A549 (cell line): ENCODE measurements around the gene SCRN1. TPM values are rescaled to one million over a fixed set of nuclear protein-coding genes. Genes with fewer than 3 reads are reported as not detected.

Experiments used
- ATAC-seq, 2 experiments: fragments of 200-7000 bp in 1 of 2; fragments of >200 bp in 1 of 2; cut with Nextera tagmentation in 1 of 2; cut with Tn5 transposase in 1 of 2; 3 replicates each; pipeline versions ENCODE4 v1.8.0 to v1.9.1; 2018 to 2020; ENCODE audit warnings: mild to moderate bottlenecking in 1 of 2, moderate library complexity in 1 of 2
- CTCF ChIA-PET: fragments of 300-600 bp; sonication (Branson Sonifier 250); formaldehyde crosslinking; extraction: SDS; loops from one replicate; lab custom pipeline; 2021; ENCODE audit warnings: antibody characterized with exemption, inconsistent platforms; lab: Yijun Ruan, JAX
- POLR2A ChIA-PET: fragments of 350-600 bp; formaldehyde crosslinking; extraction: SDS; loops from one replicate; lab custom pipeline; 2021; ENCODE audit warnings: antibody characterized with exemption, inconsistent platforms; lab: Yijun Ruan, JAX
- DNase-seq, 2 experiments: peaks; one replicate each; pipeline versions ENCODE4 v3.0.0 to v3.0.0-alpha.2; 2011 to 2016; ENCODE audit warnings: low read depth in 1 of 2, low spot score in 1 of 2
- FAIRE-seq: peaks from 2 replicates; lab custom pipeline; 2011; peaks lifted over from hg19 to GRCh38; lab: Jason Lieb, UNC
- H3K27ac ChIP-seq, 2 experiments: fragments of >200 bp; sonication (Bioruptor Twin); formaldehyde crosslinking; 3 replicates each; pipeline ENCODE4 v1.5.1; 2016 to 2017
- H3K4me1 ChIP-seq: fragments of >200 bp; sonication (Bioruptor Twin); formaldehyde crosslinking; 3 replicates; pipeline ENCODE4 v1.6.1; 2016
- H3K4me2 ChIP-seq: fragments of >200 bp; sonication (Bioruptor Twin); formaldehyde crosslinking; 3 replicates; pipeline ENCODE4 v1.6.1; 2016
- H3K4me3 ChIP-seq: fragments of >200 bp; sonication (Bioruptor Twin); formaldehyde crosslinking; 3 replicates; pipeline ENCODE4 v1.5.1; 2016
- H3K9me3 ChIP-seq: fragments of >200 bp; sonication (Bioruptor Twin); formaldehyde crosslinking; 3 replicates; pipeline ENCODE4 v1.6.1; 2016
- CBX2 ChIP-seq: fragments of 200-600 bp; sonication (generic); IDR thresholded peaks from 2 replicates; pipeline ENCODE4 v1.6.1; 2016; ENCODE audit warnings: low read depth, mild to moderate bottlenecking, borderline replicate concordance
- CEBPB ChIP-seq, 2 experiments: fragments of >200 bp in 1 of 2; sonication (Bioruptor Twin) in 1 of 2; formaldehyde crosslinking in 1 of 2; IDR thresholded peaks; 2 replicates each; pipeline ENCODE4 v1.6.1; 2012 to 2016
- CHD2 ChIP-seq: fragments of 150-350 bp; IDR thresholded peaks from 2 replicates; pipeline ENCODE4 v1.6.1; 2014; ENCODE audit warnings: low read length; ENCODE audit not compliant: partially characterized antibody
- CTCF ChIP-seq: fragments of >200 bp; sonication (Bioruptor Twin); formaldehyde crosslinking; IDR thresholded peaks from 3 replicates; pipeline ENCODE4 v1.5.1; 2016
- ELK1 ChIP-seq: fragments of 150-350 bp; IDR thresholded peaks from 2 replicates; pipeline ENCODE4 v1.6.1; 2014; ENCODE audit warnings: low read depth, mild to moderate bottlenecking, low read length
- ESRRA ChIP-seq: fragments of 150-350 bp; IDR thresholded peaks from 2 replicates; pipeline ENCODE4 v1.6.1; 2014; ENCODE audit warnings: mild to moderate bottlenecking, low read length, borderline replicate concordance
- FOSB ChIP-seq: fragments of 250-450 bp; sonication (Bioruptor Pico); IDR thresholded peaks from 2 replicates; pipeline ENCODE4 v1.5.0; 2020; ENCODE audit warnings: mild to moderate bottlenecking, moderate library complexity
- FOSL2 ChIP-seq, 2 experiments: fragments of 450-650 bp in 1 of 2; fragments of >200 bp in 1 of 2; sonication (Bioruptor Twin) in 1 of 2; formaldehyde crosslinking; IDR thresholded peaks; 2 replicates each; pipeline versions ENCODE4 v1.5.0 to v1.6.1; 2016 to 2020; ENCODE audit warnings: mild to moderate bottlenecking in 1 of 2, moderate library complexity in 1 of 2
- GATA3 ChIP-seq: IDR thresholded peaks from 2 replicates; pipeline ENCODE4 v1.6.1; 2012; ENCODE audit warnings: borderline replicate concordance
- HDAC2 ChIP-seq: fragments of 200-600 bp; sonication (generic); IDR thresholded peaks from 2 replicates; pipeline ENCODE4 v1.6.1; 2016
- HOXA7 ChIP-seq: fragments of 250-450 bp; sonication (Bioruptor Pico); IDR thresholded peaks from 2 replicates; pipeline ENCODE4 v1.5.0; 2020; ENCODE audit warnings: mild to moderate bottlenecking, moderate library complexity
- HOXB13 ChIP-seq: fragments of 250-450 bp; sonication (Bioruptor Pico); IDR thresholded peaks from 2 replicates; pipeline ENCODE4 v1.5.0; 2020; ENCODE audit warnings: low read depth, mild to moderate bottlenecking, moderate library complexity
- JUNB ChIP-seq: fragments of >200 bp; sonication (Bioruptor Twin); formaldehyde crosslinking; IDR thresholded peaks from 2 replicates; pipeline ENCODE4 v1.6.1; 2016
- MYC ChIP-seq: IDR thresholded peaks from 2 replicates; pipeline ENCODE4 v1.6.1; 2012; ENCODE audit warnings: mild to moderate bottlenecking, inconsistent platforms, low read length, improper control_type of control experiment, borderline replicate concordance
- NFE2L2 ChIP-seq: fragments of 150-350 bp; conservative IDR thresholded peaks from 2 replicates; pipeline ENCODE4 v1.6.1; 2014; ENCODE audit warnings: low read length
- NPAS2 ChIP-seq: fragments of 250-450 bp; sonication (Bioruptor Pico); IDR thresholded peaks from 2 replicates; pipeline ENCODE4 v1.8.0; 2022; ENCODE audit warnings: mild to moderate bottlenecking, moderate library complexity, borderline replicate concordance
- RAD21 ChIP-seq, 2 experiments: fragments of >200 bp in 1 of 2; sonication (Bioruptor Twin) in 1 of 2; formaldehyde crosslinking in 1 of 2; IDR thresholded peaks in 1 of 2; conservative IDR thresholded peaks in 1 of 2; 2 replicates in 1 of 2; 3 replicates in 1 of 2; pipeline ENCODE4 v1.6.1; 2012 to 2018; ENCODE audit warnings: inconsistent platforms in 1 of 2
- SMC3 ChIP-seq: fragments of >200 bp; sonication (Bioruptor Twin); formaldehyde crosslinking; IDR thresholded peaks from 3 replicates; pipeline ENCODE4 v1.6.1; 2018; ENCODE audit warnings: inconsistent platforms
- SREBF2 ChIP-seq: fragments of 450-650 bp; IDR thresholded peaks from 2 replicates; pipeline ENCODE4 v1.6.1; 2014; ENCODE audit warnings: mild to moderate bottlenecking, moderate library complexity
- ZNF302 ChIP-seq: fragments of 250-450 bp; sonication (Bioruptor Pico); IDR thresholded peaks from 2 replicates; pipeline ENCODE4 v1.9.0; 2021; ENCODE audit warnings: inconsistent platforms, mild to moderate bottlenecking, moderate library complexity
- ZSCAN20 ChIP-seq: fragments of 250-450 bp; sonication (Bioruptor Pico); IDR thresholded peaks from 2 replicates; pipeline ENCODE4 v1.8.0; 2022; ENCODE audit warnings: mild to moderate bottlenecking, moderate library complexity
- WGBS: methylation state at CpG from one replicate; pipeline ENCODE4 v1.1.6; 2017; ENCODE audit errors: missing lambda C conversion rate; 5-methylcytosine and 5-hydroxymethylcytosine counted together
- polyA plus RNA-seq, 4 experiments: library from polyadenylated mRNA; depleted of rRNA in 3 of 4; stranded (reverse); fragments of >200 nt; fragmentation: RNase III in 1 of 4; extraction: RNeasy Plus Mini Kit Qiagen cat#74134 plus additional on column Dnase treatment in 1 of 4; gene quantifications; 2 replicates in 3 of 4; 3 replicates in 1 of 4; pipeline ENCODE4 v1.2.3, GENCODE V29; 2011 to 2017
- TF ChIP-seq, protein P1 (sequence below): fragments of 250-450 bp; sonication (Bioruptor Pico); IDR thresholded peaks from 2 replicates; pipeline ENCODE4 v1.5.0; 2020; ENCODE audit warnings: low read depth, mild to moderate bottlenecking, moderate library complexity
- TF ChIP-seq, protein P2 (sequence below): IDR thresholded peaks from 2 replicates; pipeline ENCODE4 v1.6.1; 2012
- TF ChIP-seq, protein P3 (sequence below): fragments of 200-600 bp; sonication (generic); IDR thresholded peaks from 2 replicates; pipeline ENCODE4 v1.6.1; 2016; ENCODE audit warnings: antibody characterized with exemption, mild to moderate bottlenecking, moderate library complexity

Gene SCRN1
- polyA plus RNA-seq, 2 of the 4 experiments (the other 2 are of a cell fraction), result 49.7 to 88.9 TPM

DNA sequence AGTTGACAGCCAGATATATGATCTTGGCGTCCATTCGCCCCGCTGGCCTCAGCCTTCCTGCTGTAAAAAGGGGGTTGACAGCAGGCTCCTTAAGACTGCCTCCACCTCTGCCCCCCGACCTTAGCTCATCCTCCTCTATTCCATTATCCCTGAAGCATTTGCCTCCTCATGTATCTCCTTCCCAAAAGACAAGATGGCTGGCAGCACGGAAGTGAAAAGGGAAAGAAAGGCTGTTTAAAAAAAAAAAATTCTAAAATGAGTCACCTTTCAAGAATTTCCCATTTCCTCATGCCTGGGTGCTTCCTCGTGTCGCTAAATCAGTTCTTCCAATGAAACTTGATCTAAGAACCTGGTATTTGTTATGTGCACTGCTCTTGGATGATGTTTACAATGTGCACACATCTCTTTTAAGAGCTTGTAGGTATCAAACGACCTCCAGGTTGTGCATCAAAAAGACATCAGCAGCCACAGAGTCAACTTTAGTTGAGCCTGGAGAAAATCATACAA, 1.7 kb downstream of the SCRN1 start:
- ATAC-seq, result peak; percentile 39 to 72

DNA sequence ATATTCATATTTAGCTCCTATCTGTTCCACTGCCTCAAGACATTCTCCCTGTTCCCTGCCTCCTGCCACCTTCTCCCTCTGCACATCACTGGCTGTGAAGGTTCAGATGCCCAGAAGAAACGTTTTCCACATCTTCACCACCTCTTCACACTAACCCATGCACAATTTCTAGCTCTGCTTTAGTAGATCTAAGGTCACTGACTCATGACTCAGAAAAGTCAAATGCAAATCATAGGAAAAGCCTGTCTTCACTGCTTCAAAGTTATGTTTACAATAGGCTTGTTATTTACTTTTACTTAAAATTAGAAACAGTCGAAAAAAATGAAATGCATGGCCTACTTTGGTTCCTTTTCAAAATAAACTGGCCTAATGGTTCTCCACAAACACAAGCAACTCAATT, 2.5 kb downstream of the SCRN1 start:
- Histone ChIP-seq H3K9me3 (no peaks in the 10 kb centered on the region), H3K4me3 (0 out of 3 replicates have a peak overlapping the region, but pooled peaks have one; percentile 92), H3K4me1 (peaks cover 14% of the 10 kb centered on the region), H3K4me2 (peak overlapping the region; percentile 94), H3K27ac (peak overlapping the region; percentile 92 to 97)
- TF ChIP-seq ESRRA (no peak), RAD21 (conservative IDR thresholded peaks at IDR 0.05 in 1 of 2, IDR thresholded peaks at IDR 0.05 in 1 of 2) (no peak), FOSL2 (IDR thresholded peaks at IDR 0.05) (no peak), FOSL2 (CRISPR knock-in tag; IDR thresholded peaks at IDR 0.05) (peak; percentile 20; the same call in 1 of the 2 replicates), ZNF302 (CRISPR knock-in tag) (no peak)
- DNase-seq (peak; percentile 25 to 27), FAIRE-seq (no peak), ATAC-seq (no peak)
- ChIA-PET POLR2A (no interaction called here), CTCF (interaction anchor here (0.6 to 1.7 kb wide), 4 partner anchors 28 to 797 kb away, joined by 3 to 6 read pairs (median 3); no protein-coding TSS in a partner anchor)
- WGBS, result 5% methylated on average over 2 of the region's 2 CpGs

More for the DNA sequence above, 1.7 kb downstream of the SCRN1 start:
- FAIRE-seq, result no peak
- ChIA-PET CTCF (interaction anchor here (0.7 to 1.7 kb wide), 3 partner anchors 23 to 798 kb away, joined by 3 to 6 read pairs (median 3); no protein-coding TSS in a partner anchor), POLR2A (interaction anchor here (1.0 kb wide), 1 partner anchor 39 kb away, joined by 8 read pairs; the partner anchor contains the start of gene FKBP14)
- Histone ChIP-seq H3K9me3 (peaks cover 5% of the 10 kb centered on the region; the same call in 2 of the 3 replicates), H3K4me1 (peaks cover 14% of the 10 kb centered on the region), H3K4me2 (peak overlapping the region; percentile 94), H3K4me3 (peak overlapping the region; percentile 92), H3K27ac (peak overlapping the region; percentile 92 to 97)
- TF ChIP-seq JUNB (peak; percentile 59; the same call in 1 of the 2 replicates), FOSL2 (IDR thresholded peaks at IDR 0.05) (peak; percentile 89), FOSL2 (CRISPR knock-in tag; IDR thresholded peaks at IDR 0.05) (peak; percentile 97), ESRRA (no peak), CBX2 (no peak), MYC (peak; percentile 72; the same call in 1 of the 2 replicates), GATA3 (peak; percentile 33; the same call in 1 of the 2 replicates), HDAC2 (0 out of 2 replicates have a peak, but pooled peaks have one; percentile 1), HOXB13 (0 out of 2 replicates have a peak, but pooled peaks have one; percentile 53), NFE2L2 (no peak), CEBPB (IDR thresholded peaks at IDR 0.05) (peak in 1 of 2 experiments; percentile 74; a peak in 2 of 4 replicates), ZSCAN20 (CRISPR knock-in tag) (no peak), FOSB (CRISPR knock-in tag) (no peak)
- TF ChIP-seq, protein P1, sequence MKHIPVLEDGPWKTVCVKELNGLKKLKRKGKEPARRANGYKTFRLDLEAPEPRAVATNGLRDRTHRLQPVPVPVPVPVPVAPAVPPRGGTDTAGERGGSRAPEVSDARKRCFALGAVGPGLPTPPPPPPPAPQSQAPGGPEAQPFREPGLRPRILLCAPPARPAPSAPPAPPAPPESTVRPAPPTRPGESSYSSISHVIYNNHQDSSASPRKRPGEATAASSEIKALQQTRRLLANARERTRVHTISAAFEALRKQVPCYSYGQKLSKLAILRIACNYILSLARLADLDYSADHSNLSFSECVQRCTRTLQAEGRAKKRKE (CRISPR knock-in tag), result no peak
- TF ChIP-seq, protein P2, sequence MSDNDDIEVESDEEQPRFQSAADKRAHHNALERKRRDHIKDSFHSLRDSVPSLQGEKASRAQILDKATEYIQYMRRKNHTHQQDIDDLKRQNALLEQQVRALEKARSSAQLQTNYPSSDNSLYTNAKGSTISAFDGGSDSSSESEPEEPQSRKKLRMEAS, result peak; percentile 68
- peak; percentile 69 to 91 for DNase-seq
- WGBS, result 8% methylated on average over 8 of the region's 8 CpGs

- DNase-seq (no peak), FAIRE-seq (no peak), ATAC-seq (no peak)
- Histone ChIP-seq H3K4me1 (no peaks in the 10 kb centered on the region), H3K27ac (no peak overlapping the region), H3K9me3 (no peaks in the 10 kb centered on the region), H3K4me2 (no peak overlapping the region), H3K4me3 (no peak overlapping the region)
- ChIA-PET CTCF (interaction anchor here (1.2 kb wide), 2 partner anchors 59 to 584 kb away, joined by 3 read pairs; no protein-coding TSS in a partner anchor), POLR2A (no interaction called here)
- TF ChIP-seq, protein P3, sequence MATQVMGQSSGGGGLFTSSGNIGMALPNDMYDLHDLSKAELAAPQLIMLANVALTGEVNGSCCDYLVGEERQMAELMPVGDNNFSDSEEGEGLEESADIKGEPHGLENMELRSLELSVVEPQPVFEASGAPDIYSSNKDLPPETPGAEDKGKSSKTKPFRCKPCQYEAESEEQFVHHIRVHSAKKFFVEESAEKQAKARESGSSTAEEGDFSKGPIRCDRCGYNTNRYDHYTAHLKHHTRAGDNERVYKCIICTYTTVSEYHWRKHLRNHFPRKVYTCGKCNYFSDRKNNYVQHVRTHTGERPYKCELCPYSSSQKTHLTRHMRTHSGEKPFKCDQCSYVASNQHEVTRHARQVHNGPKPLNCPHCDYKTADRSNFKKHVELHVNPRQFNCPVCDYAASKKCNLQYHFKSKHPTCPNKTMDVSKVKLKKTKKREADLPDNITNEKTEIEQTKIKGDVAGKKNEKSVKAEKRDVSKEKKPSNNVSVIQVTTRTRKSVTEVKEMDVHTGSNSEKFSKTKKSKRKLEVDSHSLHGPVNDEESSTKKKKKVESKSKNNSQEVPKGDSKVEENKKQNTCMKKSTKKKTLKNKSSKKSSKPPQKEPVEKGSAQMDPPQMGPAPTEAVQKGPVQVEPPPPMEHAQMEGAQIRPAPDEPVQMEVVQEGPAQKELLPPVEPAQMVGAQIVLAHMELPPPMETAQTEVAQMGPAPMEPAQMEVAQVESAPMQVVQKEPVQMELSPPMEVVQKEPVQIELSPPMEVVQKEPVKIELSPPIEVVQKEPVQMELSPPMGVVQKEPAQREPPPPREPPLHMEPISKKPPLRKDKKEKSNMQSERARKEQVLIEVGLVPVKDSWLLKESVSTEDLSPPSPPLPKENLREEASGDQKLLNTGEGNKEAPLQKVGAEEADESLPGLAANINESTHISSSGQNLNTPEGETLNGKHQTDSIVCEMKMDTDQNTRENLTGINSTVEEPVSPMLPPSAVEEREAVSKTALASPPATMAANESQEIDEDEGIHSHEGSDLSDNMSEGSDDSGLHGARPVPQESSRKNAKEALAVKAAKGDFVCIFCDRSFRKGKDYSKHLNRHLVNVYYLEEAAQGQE, result no peak
- TF ChIP-seq CHD2, result no peak
- TF ChIP-seq NPAS2 (CRISPR knock-in tag), result no peak
- TF ChIP-seq HDAC2, result no peak
- TF ChIP-seq CTCF, result no peak
- no peak for TF ChIP-seq SREBF2
- no peak for TF ChIP-seq ELK1
- TF ChIP-seq ZSCAN20 (CRISPR knock-in tag), result no peak
- no peak for TF ChIP-seq ZNF302 (CRISPR knock-in tag)
- TF ChIP-seq ESRRA, result no peak
- TF ChIP-seq SMC3, result no peak
- no peak for TF ChIP-seq NFE2L2
- no peak for TF ChIP-seq HOXA7 (CRISPR knock-in tag)
Measured at GRCh38 chr7:29980151-29980550, 9.4 kb downstream of the SCRN1 start.
